Naive thymus-derived CD4-positive, alpha-beta T cell (primary cell): ENCODE data around the gene SLCO3A1. TPM values are rescaled to one million over a fixed set of nuclear protein-coding genes. Genes with fewer than 3 reads are reported as not detected.
A peak's percentile ranks its signal among the peaks of the same experiment; 100 is the strongest.

ENCODE experiments used
- ATAC-seq: fragments of 150-1000 bp; cut with Tn5 transposase; 2 replicates; pipeline ENCODE4 v1.10.0; 2021; ENCODE audit warnings: mild to moderate bottlenecking, moderate library complexity
- CTCF ChIA-PET: fragments of 350-600 bp; sonication (Branson Sonifier 250); formaldehyde crosslinking; loops from one replicate; lab custom pipeline; 2021; ENCODE audit warnings: antibody characterized with exemption; lab: Charles Lee
- POLR2A ChIA-PET: fragments of 350-600 bp; sonication (Branson Sonifier 250); formaldehyde crosslinking; loops from one replicate; lab custom pipeline; 2021; ENCODE audit warnings: antibody characterized with exemption, inconsistent platforms; lab: Charles Lee
- DNase-seq, 9 donors: peaks; one replicate each; pipeline versions ENCODE4 v3.0.0 to v3.0.0-alpha.2; 2020 to 2022; ENCODE audit warnings: mixed read lengths in 1 of 9
- H3K27ac ChIP-seq: one replicate; pipeline ENCODE4 v1.7.0; 2013; ENCODE audit warnings: mild to moderate bottlenecking, low read depth, low read length, moderate library complexity
- H3K27me3 ChIP-seq, 2 donors: one replicate each; pipeline ENCODE4 v1.7.0; 2013; ENCODE audit warnings: low read length in 2 of 2, mild to moderate bottlenecking in 2 of 2, moderate library complexity in 2 of 2; ENCODE audit not compliant: control insufficient read depth in 2 of 2, insufficient read depth in 2 of 2
- H3K36me3 ChIP-seq, 3 experiments: 1 replicate in 2 of 3; 2 replicates in 1 of 3; pipeline ENCODE4 v1.7.0; 2013; ENCODE audit warnings: low read length in 3 of 3, mild to moderate bottlenecking in 3 of 3, moderate library complexity in 1 of 3; ENCODE audit not compliant: insufficient read depth in 3 of 3, control insufficient read depth in 2 of 3
- H3K4me1 ChIP-seq, 2 donors: one replicate each; pipeline ENCODE4 v1.7.0; 2013; ENCODE audit warnings: low read length in 2 of 2, mild to moderate bottlenecking in 2 of 2, moderate library complexity in 1 of 2; ENCODE audit not compliant: control insufficient read depth in 2 of 2, insufficient read depth in 2 of 2
- H3K4me3 ChIP-seq: 2 replicates; pipeline ENCODE4 v1.7.0; 2013; ENCODE audit warnings: mild to moderate bottlenecking, low read length
- H3K9me3 ChIP-seq, 3 experiments: 1 replicate in 2 of 3; 2 replicates in 1 of 3; pipeline ENCODE4 v1.7.0; 2013; ENCODE audit warnings: low read length in 3 of 3; ENCODE audit not compliant: control insufficient read depth in 2 of 3
- H3K27ac Mint-ChIP-seq, 9 donors: one replicate each; pipeline ENCODE4 v1.8.0; 2020 to 2022; ENCODE audit warnings: mixed read lengths in 9 of 9, mild to moderate bottlenecking in 8 of 9, moderate library complexity in 5 of 9, inconsistent platforms in 2 of 9
- H3K27me3 Mint-ChIP-seq, 5 donors: one replicate each; pipeline ENCODE4 v1.8.0; 2021 to 2022; ENCODE audit warnings: mixed read lengths in 5 of 5, mild to moderate bottlenecking in 1 of 5
- H3K36me3 Mint-ChIP-seq, 5 donors: one replicate each; pipeline ENCODE4 v1.8.0; 2020 to 2022; ENCODE audit warnings: mixed read lengths in 5 of 5, mild to moderate bottlenecking in 3 of 5, inconsistent platforms in 1 of 5
- H3K4me1 Mint-ChIP-seq, 7 donors: one replicate each; pipeline ENCODE4 v1.8.0; 2020 to 2022; ENCODE audit warnings: mixed read lengths in 7 of 7, mild to moderate bottlenecking in 3 of 7, inconsistent platforms in 1 of 7
- H3K4me3 Mint-ChIP-seq, 10 donors: one replicate each; pipeline ENCODE4 v1.8.0; 2020 to 2022; ENCODE audit warnings: mild to moderate bottlenecking in 10 of 10, mixed read lengths in 10 of 10, moderate library complexity in 6 of 10, inconsistent platforms in 2 of 10
- H3K9me3 Mint-ChIP-seq, 11 donors: one replicate each; pipeline ENCODE4 v1.8.0; 2020 to 2022; ENCODE audit warnings: mixed read lengths in 11 of 11, mild to moderate bottlenecking in 4 of 11, inconsistent platforms in 1 of 11, moderate library complexity in 1 of 11
- intact Hi-C, 2 donors: fragments of 100-400 bp; cut with micrococcal nuclease; formaldehyde crosslinking; loops; one replicate each; pipeline ENCODE4 v1.15.1; 2023
- polyA plus RNA-seq, 2 donors: library from polyadenylated mRNA; unstranded; fragments of 300-500 nt; fragmentation: Illumina TruSeq; gene quantifications; one replicate each; pipeline ENCODE4 v1.2.3, GENCODE V29; 2021
- total RNA-seq, 6 experiments: library from RNA in 5 of 6; stranded (reverse) in 5 of 6; gene quantifications; 1 replicate in 5 of 6; 2 replicates in 1 of 6; pipeline ENCODE4 v1.2.3 and lab custom pipeline; 2021 to 2026

Gene SLCO3A1
- total and polyA plus RNA-seq, 7 experiments from 2014 or later: 15.4 to 69.1 (median 24.3) TPM

DNA sequence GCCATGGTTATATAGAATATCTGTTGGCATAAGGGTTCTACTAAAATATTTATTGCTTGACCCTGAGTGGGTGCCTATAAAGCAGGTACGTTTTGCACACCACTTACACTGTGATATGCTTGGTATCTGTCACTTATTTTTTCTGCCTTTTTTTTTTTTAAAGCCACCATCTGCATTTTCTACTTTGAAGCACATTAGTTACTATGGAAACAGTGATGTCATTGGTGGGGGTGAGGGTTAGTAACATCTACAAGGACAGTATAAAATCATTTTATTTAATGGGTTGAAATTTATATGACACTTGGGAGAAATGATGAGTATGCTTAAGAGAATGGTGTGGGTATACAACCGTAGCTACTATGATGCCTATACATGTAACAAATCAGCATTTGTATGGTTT is 25.6 kb downstream of the SLCO3A1 start:
- no peak for DNase-seq
- H3K4me3 ChIP-seq: no peak overlapping the region
- H3K9me3 Mint-ChIP-seq: peaks cover 0 to 6% (median 0%) of the 10 kb centered on the region in 11 donors
- no peaks in the 10 kb centered on the region for H3K4me1 ChIP-seq
- no peaks in the 10 kb centered on the region for H3K36me3 ChIP-seq
- intact Hi-C loops: no loop called here
- no peak overlapping the region for H3K27ac Mint-ChIP-seq
- H3K36me3 Mint-ChIP-seq: peaks cover 0 to 32% (median 3%) of the 10 kb centered on the region in 5 donors
- no peak overlapping the region for H3K4me3 Mint-ChIP-seq
- H3K27ac ChIP-seq: no peak overlapping the region
- ChIA-PET POLR2A (no interaction called here), CTCF (no interaction called here)
- no peaks in the 10 kb centered on the region for H3K27me3 Mint-ChIP-seq
- H3K27me3 ChIP-seq: no peaks in the 10 kb centered on the region
- ATAC-seq: no peak
- no peaks in the 10 kb centered on the region for H3K9me3 ChIP-seq
- peaks cover 4 to 58% (median 30%) of the 10 kb centered on the region in 7 donors for H3K4me1 Mint-ChIP-seq

DNA sequence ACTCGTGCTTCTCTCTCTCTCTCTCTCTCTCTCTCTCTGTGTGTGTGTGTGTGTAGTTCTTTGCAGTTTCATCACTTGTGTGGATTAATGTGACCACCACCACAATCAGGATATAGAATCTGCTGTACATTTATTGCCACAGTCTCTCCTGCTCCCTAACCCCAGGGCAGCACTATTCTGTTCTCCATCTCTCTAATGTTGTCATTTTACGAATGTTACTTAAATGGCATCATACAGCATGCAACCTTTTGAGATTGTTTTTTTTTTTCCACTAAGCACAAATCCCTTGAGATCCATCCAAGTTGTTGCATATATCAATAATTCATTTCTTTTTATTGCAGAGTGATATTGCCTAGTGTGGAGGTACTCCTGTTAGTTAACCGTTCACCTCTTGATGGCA is 26.9 kb downstream of the SLCO3A1 start:
- Mint-ChIP-seq H3K4me1 (peaks cover 1 to 46% (median 28%) of the 10 kb centered on the region in 7 donors), H3K36me3 (peaks cover 0 to 31% (median 3%) of the 10 kb centered on the region in 5 donors), H3K4me3 (no peak overlapping the region), H3K27me3 (no peaks in the 10 kb centered on the region), H3K27ac (peak overlapping the region in 1 of 9 donors; percentile 65), H3K9me3 (peaks cover 0 to 6% (median 0%) of the 10 kb centered on the region in 11 donors)
- H3K9me3 ChIP-seq: no peaks in the 10 kb centered on the region
- no peak for ATAC-seq
- H3K27ac ChIP-seq: no peak overlapping the region
- intact Hi-C loops: no loop called here
- no peaks in the 10 kb centered on the region for H3K27me3 ChIP-seq
- no peak for DNase-seq
- no peaks in the 10 kb centered on the region for H3K4me1 ChIP-seq
- H3K36me3 ChIP-seq: no peaks in the 10 kb centered on the region
- ChIA-PET CTCF (no interaction called here), POLR2A (no interaction called here)
- no peak overlapping the region for H3K4me3 ChIP-seq

DNA sequence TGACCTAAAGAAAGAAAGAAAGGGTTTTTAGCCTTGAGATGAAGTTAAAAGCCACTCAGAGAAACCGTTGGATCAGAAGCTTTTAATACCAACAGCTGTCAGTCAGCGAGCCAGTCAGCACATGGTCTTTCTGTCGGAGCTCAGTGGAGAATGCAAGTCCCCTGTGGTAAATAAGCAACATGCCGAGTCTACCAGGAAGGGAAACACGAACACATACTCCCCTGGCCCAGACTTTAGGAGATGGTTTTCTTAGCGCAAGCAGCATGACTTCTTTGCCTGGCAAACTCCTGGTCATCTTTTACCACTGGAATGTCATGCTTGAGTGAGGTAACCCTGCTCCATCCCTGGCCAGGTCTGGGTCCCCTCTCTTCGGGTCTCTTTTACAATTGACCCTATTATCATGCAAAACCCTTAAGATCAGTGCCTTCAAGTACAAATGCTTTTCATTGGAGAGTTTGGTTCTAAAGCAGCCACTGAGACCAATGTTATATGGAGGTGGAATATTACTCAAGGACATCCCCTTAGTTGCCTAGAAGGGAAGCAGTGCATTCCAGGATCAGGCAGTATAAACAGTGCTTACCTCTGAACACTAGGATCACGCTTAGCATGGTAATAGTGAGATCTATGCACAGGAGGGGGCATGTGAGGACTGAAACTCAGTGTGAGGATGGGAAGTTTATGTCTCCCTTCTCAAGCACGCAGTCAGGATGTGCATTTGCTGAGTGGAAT is 28.2 kb downstream of the SLCO3A1 start:
- H3K9me3 ChIP-seq: no peaks in the 10 kb centered on the region
- DNase-seq (no peak), ATAC-seq (no peak)
- H3K4me1 ChIP-seq: peaks cover 0 to under 1% of the 10 kb centered on the region in 2 donors
- H3K4me3 ChIP-seq: no peak overlapping the region
- Mint-ChIP-seq H3K9me3 (peaks cover 0 to 6% (median 0%) of the 10 kb centered on the region in 11 donors), H3K27ac (no peak overlapping the region), H3K36me3 (peaks cover 0 to 27% (median 3%) of the 10 kb centered on the region in 5 donors), H3K27me3 (no peaks in the 10 kb centered on the region), H3K4me3 (no peak overlapping the region), H3K4me1 (peaks cover 0 to 56% (median 40%) of the 10 kb centered on the region in 7 donors)
- POLR2A ChIA-PET: no interaction called here
- CTCF ChIA-PET: no interaction called here
- H3K27ac ChIP-seq: no peak overlapping the region
- intact Hi-C loops: no loop called here
- H3K27me3 ChIP-seq: no peaks in the 10 kb centered on the region
- no peaks in the 10 kb centered on the region for H3K36me3 ChIP-seq

DNA sequence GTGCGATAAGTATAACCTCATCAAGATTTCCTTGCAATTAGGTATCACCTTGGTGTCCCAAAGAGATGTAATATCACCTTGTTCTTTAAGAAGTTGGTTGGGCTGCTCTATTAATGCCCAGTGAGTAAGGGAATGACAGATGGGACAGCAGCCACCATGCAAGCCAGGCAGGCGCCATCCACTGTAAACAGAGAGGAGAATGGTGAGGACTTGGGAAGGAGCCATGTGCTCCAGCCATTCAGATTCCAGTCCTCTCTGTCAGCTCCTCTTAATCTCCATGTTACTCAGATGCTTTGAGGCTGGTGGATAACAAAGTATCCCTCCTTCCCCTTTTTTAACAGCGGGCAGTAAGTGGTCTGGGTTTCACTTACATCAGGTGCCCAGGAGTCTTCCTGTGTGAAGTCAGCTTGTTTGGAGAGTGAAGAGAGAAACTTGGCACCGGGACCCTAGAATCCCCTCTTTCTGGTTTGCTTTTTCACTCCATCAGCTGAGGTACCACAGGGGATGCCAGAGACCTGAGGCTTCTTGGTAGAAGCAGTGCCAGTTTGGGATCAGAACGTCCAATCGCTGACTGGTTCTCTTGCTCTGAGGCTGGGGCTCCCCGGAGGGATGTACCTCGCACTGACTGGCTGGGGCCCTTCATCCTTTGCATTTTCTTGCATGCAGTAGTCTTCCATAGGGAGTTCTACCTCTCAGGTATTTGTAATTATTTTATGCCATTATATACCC is 29.5 kb downstream of the SLCO3A1 start:
- intact Hi-C loops: no loop called here
- ChIA-PET POLR2A (no interaction called here), CTCF (interaction anchor here (0.5 kb wide), 1 partner anchor 41 kb away, joined by 3 read pairs; no protein-coding TSS in a partner anchor)
- no peak overlapping the region for H3K4me3 ChIP-seq
- no peaks in the 10 kb centered on the region for H3K27me3 ChIP-seq
- Mint-ChIP-seq H3K9me3 (no peaks in the 10 kb centered on the region), H3K27me3 (no peaks in the 10 kb centered on the region), H3K27ac (no peak overlapping the region), H3K36me3 (peaks cover 0 to 16% (median 2%) of the 10 kb centered on the region in 5 donors), H3K4me1 (peaks cover 0 to 54% (median 44%) of the 10 kb centered on the region in 7 donors), H3K4me3 (no peak overlapping the region)
- DNase-seq (no peak), ATAC-seq (no peak)
- no peaks in the 10 kb centered on the region for H3K36me3 ChIP-seq
- no peaks in the 10 kb centered on the region for H3K9me3 ChIP-seq
- H3K27ac ChIP-seq: no peak overlapping the region
- H3K4me1 ChIP-seq: peaks cover 0 to 6% of the 10 kb centered on the region in 2 donors

DNA sequence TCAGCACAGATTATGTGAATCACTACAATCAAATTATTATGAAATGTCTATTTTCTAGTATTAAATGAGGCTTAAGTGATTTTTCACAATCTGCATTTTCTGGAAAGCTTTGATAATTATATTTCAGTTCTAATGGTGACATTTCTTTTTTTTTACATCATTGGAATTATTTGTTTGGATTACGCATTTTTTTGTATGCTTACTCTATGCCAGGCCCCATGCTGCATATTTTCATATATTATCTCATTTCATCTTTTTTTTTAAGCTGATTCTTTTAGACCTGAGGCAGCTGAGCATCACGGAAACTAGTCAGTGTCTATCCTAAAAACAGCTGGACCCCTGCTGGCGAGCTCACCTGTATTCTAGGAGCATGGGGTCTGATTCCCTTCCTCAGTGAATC is 31.1 kb downstream of the SLCO3A1 start:
- Mint-ChIP-seq H3K27me3 (no peaks in the 10 kb centered on the region), H3K4me3 (no peak overlapping the region), H3K36me3 (peaks cover 0 to 4% (median 0%) of the 10 kb centered on the region in 5 donors), H3K27ac (no peak overlapping the region), H3K4me1 (peaks cover 0 to 53% (median 42%) of the 10 kb centered on the region in 7 donors), H3K9me3 (no peaks in the 10 kb centered on the region)
- Histone ChIP-seq H3K4me3 (no peak overlapping the region), H3K27me3 (no peaks in the 10 kb centered on the region), H3K27ac (no peak overlapping the region), H3K36me3 (no peaks in the 10 kb centered on the region), H3K9me3 (no peaks in the 10 kb centered on the region), H3K4me1 (peaks cover 0 to 6% of the 10 kb centered on the region in 2 donors)
- DNase-seq (no peak), ATAC-seq (no peak)
- ChIA-PET CTCF (no interaction called here), POLR2A (no interaction called here)
- intact Hi-C loops: no loop called here

DNA sequence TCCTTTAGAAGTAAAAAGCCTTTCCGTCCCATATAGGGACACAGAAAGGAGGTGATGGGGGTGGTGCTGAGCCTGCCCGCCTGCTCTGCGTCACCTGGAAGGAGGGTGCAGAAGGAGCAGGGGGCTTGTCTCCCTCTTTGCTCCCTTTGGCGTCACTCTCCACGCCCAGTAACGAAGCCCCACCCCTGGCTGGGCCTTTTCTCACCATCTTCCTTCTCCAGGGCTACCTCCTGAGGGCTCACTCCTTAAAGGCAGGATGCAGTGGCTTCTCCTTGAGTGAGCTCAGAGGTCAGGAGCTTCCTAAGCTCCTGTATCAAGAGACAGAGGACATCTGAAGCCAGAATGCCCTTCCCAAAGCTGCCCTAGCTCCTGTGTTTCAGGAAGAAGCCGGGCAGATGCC is 31.5 kb downstream of the SLCO3A1 start:
- Mint-ChIP-seq H3K9me3 (no peaks in the 10 kb centered on the region), H3K4me3 (no peak overlapping the region), H3K27me3 (no peaks in the 10 kb centered on the region), H3K4me1 (peaks cover 0 to 49% (median 39%) of the 10 kb centered on the region in 7 donors), H3K27ac (no peak overlapping the region), H3K36me3 (peaks cover 0 to 4% (median 0%) of the 10 kb centered on the region in 5 donors)
- ChIA-PET POLR2A (no interaction called here), CTCF (no interaction called here)
- H3K27me3 ChIP-seq: no peaks in the 10 kb centered on the region
- H3K4me1 ChIP-seq: peaks cover 0 to 6% of the 10 kb centered on the region in 2 donors
- no peak for DNase-seq
- no peaks in the 10 kb centered on the region for H3K36me3 ChIP-seq
- H3K4me3 ChIP-seq: no peak overlapping the region
- no peak overlapping the region for H3K27ac ChIP-seq
- H3K9me3 ChIP-seq: no peaks in the 10 kb centered on the region
- ATAC-seq: no peak
- intact Hi-C loops: no loop called here
